Measurements from ENCODE around the gene CAMKMT.

CAMKMT gene

GRCh38 chr2:44801841-44802776 lies 440.4 kb downstream of the CAMKMT start:
- DNase-seq (ENCODE audit: low spot score), result peak; percentile 10

GRCh38 chr2:44802777-44803424 lies 441.2 kb downstream of the CAMKMT start:
- DNase-seq (ENCODE audit: low spot score), result peak; percentile 22

GRCh38 chr2:44804406-44805265 lies 442.9 kb downstream of the CAMKMT start:
- DNase-seq (ENCODE audit: low spot score), result no peak

- DNase-seq (ENCODE audit: low spot score), result no peak
Measured at GRCh38 chr2:44805401-44806235, 443.9 kb downstream of the CAMKMT start.

GRCh38 chr2:44807201-44808025 lies 445.7 kb downstream of the CAMKMT start:
- DNase-seq (ENCODE audit: low spot score), result no peak

GRCh38 chr2:44810892-44811530 lies 449.3 kb downstream of the CAMKMT start:
- no peak for DNase-seq (ENCODE audit: low spot score)

- DNase-seq (ENCODE audit: low spot score), result no peak
Measured at GRCh38 chr2:44813165-44813564, 451.4 kb downstream of the CAMKMT start.

- no peak for DNase-seq (ENCODE audit: low spot score)
Measured at GRCh38 chr2:44813658-44814057, 451.9 kb downstream of the CAMKMT start.

GRCh38 chr2:44817256-44817655 lies 455.5 kb downstream of the CAMKMT start:
- DNase-seq (ENCODE audit: low spot score), result no peak

- DNase-seq (ENCODE audit: low spot score), result no peak
Measured at GRCh38 chr2:44817673-44818335, 456.1 kb downstream of the CAMKMT start.

GRCh38 chr2:44819061-44819460 lies 457.3 kb downstream of the CAMKMT start:
- no peak for DNase-seq (ENCODE audit: low spot score)

GRCh38 chr2:44821500-44821899 lies 459.8 kb downstream of the CAMKMT start:
- DNase-seq (ENCODE audit: low spot score), result no peak

GRCh38 chr2:44822174-44822573 lies 460.4 kb downstream of the CAMKMT start:
- no peak for DNase-seq (ENCODE audit: low spot score)
